GM12801 (cell line): ENCODE results near the gene ZRANB1.

Experiments used
- CTCF ChIP-seq: IDR thresholded peaks from one replicate; pipeline ENCODE4 v1.5.1; 2011; ENCODE audit warnings: control low read depth; ENCODE audit not compliant: insufficient read length; ENCODE audit errors: extremely low read depth

The ZRANB1 gene

DNA sequence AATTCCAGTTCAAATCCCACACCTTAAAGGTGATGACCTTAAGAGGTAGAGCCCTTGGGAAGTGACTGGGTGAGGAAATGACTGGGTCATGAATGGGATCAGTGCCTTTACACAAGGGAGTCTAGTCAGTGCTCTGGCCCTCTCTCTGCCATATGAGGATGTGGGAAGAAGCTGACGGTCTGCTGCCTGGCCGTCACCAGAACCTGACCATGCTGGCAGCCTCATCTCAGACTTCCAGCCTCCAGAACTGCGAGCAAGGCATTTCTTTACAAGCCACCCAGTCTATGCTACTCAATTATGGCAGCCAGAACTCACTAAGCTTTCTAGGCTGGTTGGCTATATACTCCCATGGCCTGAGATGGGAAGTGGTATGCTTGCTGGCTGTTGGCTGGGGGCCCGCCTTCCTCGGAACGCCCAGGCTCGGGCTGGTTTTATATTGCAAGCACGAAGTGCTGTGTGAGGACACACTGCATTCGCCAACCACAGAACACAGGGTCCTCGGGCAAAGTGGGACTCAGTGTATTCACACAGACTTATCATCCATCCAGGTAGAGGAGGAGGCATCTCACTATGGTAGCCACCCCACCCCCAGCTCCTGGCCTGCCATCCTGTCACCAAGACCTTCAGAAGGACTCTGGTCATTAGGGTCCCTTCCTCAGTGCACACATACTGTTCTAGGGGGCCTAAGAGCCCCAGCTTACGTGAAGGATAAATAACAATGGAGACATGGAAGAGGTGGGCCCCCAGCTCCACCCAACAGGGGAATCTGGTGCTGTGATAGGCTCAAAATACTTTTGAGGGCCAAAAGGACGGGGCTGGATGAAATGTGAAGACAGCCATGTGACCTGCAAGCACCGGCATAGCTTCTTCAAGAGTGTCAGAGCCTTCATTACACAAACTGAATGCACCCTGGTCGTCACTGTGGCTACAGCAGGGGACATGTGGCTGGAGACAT is 49.0 kb downstream of the ZRANB1 start:
- no peak for TF ChIP-seq CTCF

DNA sequence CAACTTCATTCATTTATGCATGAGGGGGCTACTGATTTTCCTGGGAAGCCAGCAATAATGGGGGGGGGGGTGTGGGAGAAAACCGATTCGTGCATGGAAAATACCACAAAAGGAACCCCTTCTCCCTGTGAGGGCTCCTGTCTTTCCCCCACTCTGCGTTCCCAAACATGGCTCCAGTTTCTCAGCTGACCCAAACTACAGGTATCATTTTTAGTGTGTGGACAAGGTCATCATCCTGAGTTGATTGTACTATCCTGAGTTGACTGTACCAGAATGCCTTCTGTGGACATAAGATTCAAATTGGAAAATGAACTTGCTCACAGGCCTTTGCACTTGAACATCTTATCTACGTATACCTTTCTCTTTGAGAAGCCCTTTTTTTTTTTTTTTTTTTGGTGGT is 49.9 kb downstream of the ZRANB1 start:
- no peak for TF ChIP-seq CTCF

- no peak for TF ChIP-seq CTCF
Observed at GRCh38 chr10:124992462-124993344, 50.8 kb downstream of the ZRANB1 start.

DNA sequence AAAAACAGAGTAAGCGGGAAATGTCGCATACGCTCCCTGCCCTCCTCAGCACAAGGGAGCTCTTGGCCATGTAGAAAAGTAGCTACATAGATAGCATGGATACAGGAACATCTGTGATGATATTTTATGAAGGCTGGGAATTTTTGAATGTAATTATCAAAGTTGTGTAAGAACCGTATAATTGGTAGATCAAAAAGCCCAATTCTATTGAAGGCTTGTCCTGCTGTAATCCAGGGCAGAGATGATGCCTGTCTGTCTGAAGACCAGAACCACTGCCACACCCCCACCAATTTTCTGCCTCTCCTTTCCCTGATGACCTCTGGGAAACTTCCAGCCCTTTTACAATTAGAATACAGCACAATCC is 51.4 kb downstream of the ZRANB1 start:
- no peak for TF ChIP-seq CTCF

- TF ChIP-seq CTCF, result no peak
Observed at GRCh38 chr10:124993736-124994451, 52.0 kb downstream of the ZRANB1 start.

DNA sequence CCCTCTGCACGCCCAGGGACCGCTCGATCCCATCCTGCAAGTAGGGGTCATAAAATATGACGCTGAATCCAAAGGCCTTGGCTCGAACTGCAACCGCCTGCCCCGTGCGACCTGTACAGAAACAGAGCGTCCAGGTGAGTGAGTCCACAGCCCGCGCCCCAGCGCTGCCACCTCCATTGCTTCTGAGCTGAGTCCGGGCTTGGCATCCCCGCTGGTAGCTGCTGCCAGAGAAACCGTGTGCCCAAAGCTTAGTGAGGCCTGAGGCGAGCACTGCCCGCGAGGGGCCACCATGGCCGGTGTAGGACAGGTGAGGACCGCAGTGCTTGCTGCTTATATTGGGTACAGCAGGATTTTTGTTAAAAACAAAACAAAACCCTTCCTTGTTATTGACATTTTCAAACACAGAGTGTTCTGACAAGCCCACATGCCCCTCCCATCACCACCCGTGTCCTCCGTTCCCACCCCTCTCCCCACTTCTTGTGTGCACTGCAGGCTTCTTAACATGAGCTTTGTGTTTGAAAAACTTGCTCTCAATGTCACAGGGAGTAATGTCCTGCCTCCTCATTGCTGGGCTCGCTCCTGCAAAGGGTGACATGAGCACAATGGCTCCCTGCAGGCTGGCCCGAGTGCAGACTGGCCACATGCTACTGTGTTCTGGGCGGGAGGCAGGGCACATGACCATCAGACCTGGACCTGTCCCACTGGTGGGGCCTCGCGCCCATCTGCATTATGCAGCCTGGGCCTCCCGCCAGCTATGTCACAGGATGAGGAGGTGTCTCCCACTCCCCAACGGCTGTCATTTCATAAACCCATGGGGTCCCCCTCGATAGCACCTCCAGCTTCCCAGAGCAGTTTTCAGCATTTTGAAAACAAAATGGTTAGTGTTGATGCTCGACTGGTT is 52.9 kb downstream of the ZRANB1 start:
- TF ChIP-seq CTCF, result no peak
